ELF-1 (cell line): ENCODE results near the gene TYMP.
A peak's percentile ranks its signal among the peaks of the same experiment; 100 is the strongest.

Experiments
- DNase-seq: peaks from one replicate; pipeline ENCODE4 v3.0.0-alpha.2; 2016; ENCODE audit warnings: low read depth, low spot score

TYMP gene, protein sequence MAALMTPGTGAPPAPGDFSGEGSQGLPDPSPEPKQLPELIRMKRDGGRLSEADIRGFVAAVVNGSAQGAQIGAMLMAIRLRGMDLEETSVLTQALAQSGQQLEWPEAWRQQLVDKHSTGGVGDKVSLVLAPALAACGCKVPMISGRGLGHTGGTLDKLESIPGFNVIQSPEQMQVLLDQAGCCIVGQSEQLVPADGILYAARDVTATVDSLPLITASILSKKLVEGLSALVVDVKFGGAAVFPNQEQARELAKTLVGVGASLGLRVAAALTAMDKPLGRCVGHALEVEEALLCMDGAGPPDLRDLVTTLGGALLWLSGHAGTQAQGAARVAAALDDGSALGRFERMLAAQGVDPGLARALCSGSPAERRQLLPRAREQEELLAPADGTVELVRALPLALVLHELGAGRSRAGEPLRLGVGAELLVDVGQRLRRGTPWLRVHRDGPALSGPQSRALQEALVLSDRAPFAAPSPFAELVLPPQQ

DNA sequence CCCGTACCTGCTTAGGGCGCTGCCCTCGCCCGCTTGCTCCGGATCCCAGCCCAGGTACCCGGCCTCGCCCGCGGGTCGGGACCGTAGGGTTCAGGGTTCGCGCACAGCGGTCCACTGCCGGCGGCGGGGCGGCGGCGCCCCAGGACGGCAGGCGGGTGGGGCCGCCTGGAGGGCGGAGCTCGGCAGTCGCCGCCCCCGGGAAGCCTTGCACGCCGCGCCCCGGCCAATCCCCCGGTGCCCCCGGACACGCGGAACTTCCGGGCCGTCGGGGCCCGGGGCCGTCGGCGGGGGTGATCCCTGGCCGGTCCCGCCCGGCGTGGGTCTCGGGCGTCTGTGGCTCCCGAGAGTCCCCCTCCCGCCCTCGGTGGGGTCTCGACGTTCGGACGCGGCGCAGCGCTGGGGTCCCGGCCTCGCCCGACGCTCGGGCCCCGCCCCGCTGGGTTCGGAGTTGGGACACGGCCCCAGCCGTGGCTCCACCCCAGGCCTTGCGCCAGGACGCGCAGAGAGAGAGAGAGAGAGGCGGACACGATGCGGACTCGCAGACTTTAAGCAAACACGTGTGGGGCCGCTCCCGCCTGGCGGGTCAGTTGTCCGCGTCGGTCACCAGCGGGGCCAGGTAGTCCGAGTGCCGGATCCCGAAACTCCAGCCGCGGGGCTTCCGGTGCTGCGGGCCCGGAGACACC is at the start of gene TYMP:
TSS of gene TYMP (minus strand) at position 116 of the 683 bp plus-strand sequence. CDS start 303 bp downstream, outside the sequence.
- no peak for DNase-seq

DNA sequence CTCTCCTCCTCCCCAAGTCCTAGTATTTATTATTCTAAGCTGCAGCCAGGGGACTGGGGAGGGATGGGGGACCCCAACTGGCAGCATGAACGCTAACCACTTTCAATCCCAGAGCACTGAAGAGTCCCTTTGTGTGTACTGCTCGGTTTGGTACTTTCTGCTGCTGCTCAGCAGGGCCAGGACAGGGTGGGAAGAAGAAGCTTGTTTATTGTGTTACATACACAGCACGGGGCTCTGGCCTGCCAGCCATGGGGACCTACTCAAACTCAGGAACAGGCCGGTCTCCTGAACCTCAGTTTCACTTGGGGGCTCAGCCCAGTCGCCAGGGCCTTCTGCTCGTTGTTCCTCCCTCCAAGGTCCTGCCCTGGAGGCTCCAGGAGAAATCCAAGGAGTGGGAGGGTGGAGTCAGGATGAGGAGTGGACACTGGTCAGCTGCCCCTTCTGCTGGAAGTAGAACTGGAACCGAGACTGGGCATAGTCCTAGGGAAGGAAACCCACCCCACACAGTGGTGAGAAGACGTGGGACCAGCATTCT is 49.0 kb upstream of the TYMP start:
- no peak for DNase-seq

DNA sequence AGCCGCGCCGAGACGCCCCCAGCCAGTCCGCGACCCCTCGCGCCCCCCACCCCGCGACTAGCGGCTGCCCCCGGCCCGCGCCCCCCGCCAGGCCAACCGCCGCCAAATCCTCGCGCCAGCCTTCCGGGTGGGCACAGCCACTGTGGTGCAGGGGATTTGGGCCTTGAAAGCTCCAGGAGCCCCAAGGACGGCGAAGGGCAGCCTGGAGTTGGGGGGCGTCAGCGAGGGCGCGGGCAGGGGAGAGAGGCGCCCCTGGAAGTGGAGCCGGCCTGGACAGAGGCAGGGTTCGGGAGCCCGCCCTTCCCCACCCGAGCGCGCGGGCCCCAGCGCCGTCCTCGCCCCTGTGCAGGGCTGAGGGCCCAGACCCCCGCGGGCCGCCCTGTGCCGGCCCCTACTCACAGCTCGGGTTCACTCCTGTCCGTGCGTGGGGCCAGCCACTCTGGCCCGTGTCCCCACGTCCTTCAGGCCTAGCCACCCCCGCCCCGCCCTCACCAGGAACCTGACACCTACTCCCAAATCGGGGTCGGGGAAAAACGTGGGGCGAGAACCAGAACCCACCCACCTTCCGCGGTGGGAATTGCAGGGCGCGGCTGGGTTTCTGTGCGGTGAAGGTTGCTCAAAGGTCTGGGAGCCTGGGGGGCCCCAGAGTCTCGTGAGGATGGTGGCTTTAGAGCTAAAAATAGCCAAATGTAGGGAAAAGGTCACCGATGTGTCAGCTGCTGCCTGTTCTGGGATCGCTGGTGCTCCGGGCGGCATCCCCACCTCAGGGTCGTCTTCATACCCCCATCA is 48.4 kb upstream of the TYMP start, which contains the start of gene CPT1B:
TSS of gene CPT1B (minus strand) at position 441 of the 789 bp plus-strand sequence. CDS start 512 bp downstream, outside the sequence.
- no peak for DNase-seq

DNA sequence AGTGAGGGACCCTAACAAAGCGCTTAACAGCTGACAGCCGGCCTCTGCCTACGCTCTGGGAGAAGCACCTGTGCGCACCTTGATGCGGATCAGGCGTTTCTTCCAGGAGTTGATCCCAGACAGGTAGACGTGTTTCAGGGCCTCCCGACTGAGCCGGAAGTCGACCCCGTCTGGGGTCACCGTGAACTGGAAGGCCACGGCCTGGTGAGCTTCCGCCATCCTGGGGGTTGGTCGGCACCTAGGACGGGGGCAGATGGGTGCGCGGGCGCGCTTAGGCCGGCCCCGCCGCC is 47.8 kb upstream of the TYMP start:
- DNase-seq: no peak

DNA sequence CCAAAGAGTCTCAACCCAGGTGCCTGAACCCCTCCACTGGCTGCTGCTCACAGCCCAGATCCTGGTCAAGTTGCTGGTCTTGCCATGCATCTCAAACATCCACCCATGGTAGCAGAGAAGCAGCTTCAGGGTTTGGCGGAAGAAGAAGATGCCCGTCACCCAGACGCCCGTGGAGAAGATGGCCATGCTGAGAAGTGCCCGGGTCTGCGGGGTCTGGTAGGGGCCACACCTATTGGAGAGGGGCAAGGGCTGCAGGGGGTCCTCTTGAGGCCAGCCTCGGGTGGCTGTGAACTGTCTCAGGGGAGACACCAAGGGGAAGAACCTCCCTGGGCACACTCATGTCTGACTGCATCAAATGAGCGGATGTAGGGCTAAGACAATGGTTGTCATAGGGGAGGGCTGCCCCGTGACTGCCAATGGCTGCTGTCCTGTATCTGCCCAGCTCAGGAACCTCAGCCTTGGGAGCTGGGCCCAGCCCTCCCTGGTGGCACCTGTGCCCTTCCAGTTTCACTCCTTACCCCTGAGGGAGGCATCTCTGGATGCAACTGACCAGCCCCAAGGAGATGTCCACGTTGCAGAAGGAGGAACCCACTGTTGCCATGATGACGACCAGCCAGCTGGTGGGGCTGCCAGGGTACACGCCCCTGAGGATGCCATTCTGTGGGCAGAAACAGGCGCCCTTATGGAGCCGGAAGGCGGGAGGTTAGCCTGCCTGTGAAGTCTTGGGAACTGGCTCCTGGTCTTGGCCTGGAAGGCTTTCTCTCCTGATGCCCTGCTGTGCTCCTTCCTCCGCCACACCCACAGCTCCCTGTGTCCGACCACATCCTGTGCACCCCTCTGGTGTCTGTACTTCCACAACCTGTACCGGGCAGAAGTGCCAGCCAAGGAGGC is 47.2 kb upstream of the TYMP start:
- no peak for DNase-seq

DNA sequence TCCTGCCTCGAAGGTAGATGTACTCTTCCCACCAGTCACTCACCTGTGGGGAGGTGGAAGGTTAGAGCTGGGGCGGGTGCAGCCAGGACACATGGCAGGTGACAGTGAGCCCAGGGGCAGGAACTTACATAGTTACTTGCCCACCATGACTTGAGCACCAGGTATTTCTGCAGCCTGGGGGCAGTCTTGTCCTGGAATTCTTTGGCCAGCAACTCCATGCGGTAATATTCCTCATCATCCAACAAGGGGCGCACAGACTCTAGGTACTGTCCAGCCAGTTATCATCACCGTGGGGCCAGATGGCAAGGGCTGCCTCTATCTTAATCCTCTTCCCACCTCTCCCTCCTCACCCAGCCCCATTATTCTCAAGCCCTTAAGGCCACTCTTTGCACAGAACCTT is 46.3 kb upstream of the TYMP start:
- peak; percentile 73 for DNase-seq

DNA sequence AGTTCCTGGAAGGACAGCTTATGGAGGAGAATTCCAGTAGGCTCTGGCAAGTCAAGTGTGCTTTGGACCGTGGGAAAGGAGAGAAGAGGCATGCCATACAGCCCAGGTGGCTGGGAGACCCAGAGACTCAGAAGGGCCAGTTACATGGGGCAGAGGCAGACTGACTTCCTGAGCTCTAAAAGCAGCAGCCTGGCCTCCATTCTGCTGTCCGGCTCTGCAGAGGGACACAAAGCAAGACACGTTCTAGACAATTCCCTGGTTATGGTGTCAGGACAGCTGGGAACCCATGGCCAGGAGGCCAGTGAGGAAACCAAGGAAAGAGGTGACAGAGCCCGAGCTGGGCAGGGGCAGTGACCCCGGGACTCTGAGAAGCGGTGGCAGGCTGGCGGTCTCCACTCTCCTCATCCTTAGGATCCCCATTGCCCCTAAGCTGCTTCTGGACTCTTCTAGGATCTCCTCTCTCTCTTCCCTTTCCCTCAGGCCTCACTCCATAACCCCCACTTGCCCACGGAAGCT is 45.7 kb upstream of the TYMP start:
- no peak for DNase-seq

DNA sequence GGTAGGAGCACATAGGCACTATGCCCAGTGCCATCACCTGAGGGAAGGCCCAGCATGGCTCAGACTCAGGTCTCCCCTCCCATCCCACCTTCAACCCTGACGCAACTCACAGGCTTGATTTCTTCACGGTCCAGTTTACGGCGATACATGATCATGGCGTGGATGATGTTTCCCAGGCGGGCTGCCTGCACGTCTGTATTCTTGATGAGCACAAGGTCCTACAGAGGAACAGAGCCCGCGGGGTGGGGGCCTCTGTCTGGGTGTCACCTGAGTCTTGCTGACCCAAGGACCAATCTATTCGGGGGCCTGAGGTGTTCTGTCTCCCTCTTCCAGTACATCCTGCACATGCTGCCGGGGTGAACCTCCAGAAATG is 44.6 kb upstream of the TYMP start:
- no peak for DNase-seq

DNA sequence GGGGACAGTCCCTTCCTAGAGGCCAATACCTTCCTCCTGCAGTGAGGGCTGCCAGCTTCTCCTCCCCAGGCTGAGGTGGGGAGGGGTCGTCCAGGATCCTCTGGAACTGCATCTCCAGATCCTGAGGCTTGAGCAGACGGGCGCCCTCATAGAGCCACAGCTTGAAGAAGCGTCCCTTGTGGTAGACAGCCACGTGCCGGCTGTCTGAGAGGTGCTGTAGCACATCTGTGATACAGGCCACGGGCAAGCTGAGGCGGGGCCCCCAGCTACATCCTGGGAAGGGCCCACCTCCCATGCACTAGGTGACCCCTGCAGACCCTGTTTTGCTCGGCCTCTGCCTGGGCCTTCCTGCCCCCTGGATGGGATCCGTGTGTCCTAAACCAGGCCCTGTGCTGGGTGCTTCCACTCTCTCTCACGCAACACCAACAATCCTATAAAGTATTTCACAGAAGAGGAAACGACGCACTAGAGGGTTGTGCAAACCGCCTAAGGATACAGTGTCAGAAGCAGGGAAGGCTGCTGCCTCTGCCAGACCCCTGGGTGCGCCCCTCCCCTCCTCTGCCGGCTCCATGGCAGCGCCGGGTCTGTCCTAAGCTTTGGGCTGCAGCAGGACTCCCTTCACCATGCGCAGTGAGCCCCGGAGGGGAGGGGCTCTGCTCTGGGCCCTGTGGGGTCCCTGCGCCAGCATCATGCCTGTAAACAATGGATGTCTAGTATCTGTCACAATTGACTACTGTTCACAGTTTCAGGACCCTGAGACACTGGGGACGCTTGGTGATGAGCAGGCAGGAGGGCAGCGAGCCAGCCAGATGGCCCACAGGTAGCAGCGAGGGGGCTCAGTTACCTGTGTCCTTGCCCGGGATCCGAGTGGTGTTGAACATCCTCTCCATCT is 43.9 kb upstream of the TYMP start:
- DNase-seq: no peak

DNA sequence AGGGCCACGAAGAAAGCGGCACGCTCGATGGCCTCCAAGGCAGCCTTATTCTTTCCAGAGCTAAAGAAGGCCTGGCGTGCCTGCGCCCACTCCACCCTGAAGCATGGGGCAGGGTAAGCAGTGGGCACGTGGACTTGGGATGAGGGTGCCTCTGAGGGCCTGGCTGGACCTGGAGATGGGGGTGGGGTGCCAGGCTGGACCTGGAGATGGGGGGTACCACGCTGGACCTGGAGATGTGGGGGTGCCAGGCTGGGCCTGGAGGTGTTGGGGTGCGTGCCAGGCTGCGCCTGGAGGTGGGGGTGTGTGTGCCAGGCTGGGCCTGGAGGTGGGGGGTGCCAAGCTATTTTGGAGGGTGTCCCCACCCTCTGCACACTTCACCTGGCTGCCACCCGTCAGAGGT is 43.2 kb upstream of the TYMP start:
- no peak for DNase-seq

DNA sequence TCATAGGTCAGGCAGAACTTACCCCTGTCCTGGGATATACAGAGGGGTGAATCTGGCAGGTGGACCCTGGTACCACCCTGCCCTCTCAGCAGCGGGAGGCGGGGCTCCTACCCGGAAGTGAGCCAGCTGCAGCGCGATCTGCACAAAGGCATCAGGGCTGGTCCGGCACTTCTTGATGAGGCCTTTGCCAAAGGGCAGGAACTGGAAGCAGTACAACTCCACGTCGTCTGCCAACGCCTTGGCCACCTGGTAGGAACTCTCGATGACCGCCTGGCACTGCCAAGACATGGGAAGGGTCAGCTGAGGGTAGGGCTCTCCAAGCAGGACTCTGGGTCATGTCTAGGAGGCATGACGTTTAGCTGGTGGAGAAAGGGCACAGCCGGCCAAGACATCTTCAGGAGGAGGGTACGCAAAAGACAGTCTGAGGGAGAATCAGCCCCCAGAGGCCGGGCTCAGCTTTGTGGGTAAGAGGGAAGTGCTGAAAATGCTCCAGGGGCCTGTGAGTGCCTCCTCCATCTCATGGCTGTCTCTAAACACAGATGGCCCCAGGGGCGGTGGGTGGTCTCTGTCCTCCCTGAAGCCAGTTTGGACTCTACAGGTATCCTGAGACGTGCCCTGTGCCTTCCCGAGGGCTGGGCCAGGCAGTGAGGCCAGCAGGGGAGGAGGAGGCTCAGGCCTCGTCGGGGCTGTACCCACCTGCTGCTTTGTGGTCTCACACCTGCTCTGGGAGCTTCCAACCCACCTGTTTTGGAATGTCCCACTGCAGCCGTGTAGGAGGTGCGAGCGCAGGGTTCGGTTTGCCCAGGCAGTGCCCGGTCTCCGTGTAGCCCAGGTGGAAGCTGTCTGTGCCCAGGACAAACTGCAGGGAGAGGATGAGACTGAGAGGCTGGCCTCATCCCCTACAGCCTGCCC is 41.7 kb upstream of the TYMP start:
- no peak for DNase-seq

DNA sequence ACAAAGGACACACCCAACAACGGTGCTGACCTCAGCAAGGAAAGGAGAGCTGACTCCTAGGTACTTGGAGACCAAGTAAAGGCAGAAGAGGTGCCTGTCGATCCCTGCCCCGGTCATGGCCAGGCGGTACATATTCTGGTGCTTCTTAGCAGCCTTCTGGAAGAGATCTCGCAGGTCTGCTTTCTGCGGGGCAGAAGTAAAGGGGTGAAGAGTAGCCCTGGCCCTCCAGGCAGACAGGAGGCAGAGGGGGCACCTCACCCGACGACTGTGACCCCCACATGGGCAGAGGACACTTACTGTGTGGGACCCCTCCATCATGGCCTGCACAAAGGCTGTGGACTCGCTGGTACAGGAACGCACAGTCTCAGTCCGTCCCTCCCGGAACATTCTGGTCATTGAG is 41.0 kb upstream of the TYMP start:
- DNase-seq: no peak

DNA sequence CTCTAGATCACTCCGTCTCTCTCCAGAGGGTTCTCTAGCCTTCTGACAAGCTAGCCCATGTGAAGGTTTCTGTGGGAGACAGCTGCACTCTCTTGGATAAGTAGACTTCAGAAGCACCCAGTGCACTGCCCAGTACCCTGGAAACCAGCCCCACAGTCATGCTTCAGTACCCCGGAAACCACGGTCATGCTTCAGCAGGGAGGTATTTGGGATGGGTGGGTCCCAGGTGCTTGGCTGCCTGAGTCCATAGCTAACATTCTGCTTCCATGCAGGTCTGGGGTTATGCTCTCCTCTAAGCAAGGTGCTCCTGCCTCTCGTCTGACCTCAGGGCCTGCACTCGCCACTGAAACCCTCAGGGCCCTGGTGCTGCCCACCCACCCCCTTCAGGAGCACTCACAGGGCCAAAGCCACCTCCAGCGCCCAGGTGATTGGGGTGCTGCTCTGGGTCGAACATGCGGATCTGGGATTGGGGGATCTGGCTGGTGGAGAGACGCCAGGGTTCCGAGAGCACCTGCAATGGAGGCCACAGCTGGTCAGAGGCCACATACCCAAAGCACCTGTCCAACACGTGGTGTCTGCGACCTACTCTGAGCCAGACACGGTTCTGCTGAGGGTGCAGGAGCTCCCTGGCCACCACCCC is 40.2 kb upstream of the TYMP start:
- DNase-seq: no peak

DNA sequence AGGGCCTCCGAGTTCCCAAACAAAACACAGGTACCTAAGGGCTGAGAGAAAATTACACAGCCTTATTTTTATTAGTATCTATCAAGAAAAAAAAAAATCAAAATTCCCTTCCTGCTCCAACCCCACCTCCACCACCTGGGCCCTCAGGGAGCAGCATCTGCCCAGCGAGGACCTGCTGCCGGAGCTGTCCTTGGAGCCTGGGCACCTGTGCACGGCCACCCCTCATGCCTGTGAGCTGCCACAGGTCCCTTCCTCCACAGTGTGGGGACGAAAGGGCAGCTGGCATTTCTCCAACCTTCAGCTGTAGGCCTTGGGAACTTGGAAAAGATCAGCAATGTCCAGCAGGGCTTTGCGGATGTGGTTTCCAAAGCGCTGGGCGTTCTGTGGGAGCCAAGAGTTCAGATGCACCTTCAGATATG is 39.2 kb upstream of the TYMP start:
- DNase-seq: no peak

DNA sequence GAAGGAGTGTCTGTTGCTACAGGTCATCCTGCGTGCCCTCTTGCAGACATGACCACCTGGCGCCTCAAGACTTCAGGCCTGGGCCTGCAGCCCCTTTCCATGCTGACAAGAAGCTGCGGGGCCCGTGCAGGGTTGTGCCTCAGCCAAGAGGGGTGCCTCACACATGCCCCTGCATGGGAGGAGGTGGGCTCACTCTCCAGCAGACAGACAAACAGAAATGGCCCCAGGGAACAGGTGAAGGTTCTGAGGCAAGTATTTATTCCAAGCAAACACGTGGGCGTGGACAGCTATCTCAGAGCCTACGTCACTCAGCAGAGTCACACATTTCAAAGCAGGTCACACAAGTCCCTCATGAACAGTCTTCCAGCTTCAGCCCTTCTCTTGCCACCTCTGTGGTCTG is 38.8 kb upstream of the TYMP start:
- DNase-seq: no peak

DNA sequence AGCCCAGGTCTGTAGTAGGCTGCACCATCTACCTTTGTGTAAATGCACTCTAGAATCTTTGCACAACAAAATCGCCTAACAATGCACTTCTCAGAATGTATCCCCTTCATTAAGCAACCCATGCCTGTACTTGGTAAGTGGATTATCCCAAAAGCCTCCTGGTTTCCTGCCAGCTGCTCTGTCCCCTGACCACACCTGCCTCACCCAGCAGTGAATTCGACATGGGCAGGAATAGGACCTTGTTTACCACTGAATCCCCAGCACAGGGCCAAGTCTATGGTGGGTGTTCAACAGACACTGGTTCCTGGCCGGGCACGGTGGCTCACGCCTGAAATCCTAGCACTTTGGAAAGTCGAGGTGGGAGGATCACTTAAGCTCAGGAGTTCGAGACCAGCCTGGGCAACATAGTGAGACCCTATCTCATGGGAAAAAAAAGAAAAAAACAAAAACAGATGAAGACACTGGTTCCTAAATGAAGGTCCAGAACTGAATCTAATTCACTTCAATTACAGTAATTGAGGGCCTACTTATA is 38.0 kb upstream of the TYMP start:
- no peak for DNase-seq

DNA sequence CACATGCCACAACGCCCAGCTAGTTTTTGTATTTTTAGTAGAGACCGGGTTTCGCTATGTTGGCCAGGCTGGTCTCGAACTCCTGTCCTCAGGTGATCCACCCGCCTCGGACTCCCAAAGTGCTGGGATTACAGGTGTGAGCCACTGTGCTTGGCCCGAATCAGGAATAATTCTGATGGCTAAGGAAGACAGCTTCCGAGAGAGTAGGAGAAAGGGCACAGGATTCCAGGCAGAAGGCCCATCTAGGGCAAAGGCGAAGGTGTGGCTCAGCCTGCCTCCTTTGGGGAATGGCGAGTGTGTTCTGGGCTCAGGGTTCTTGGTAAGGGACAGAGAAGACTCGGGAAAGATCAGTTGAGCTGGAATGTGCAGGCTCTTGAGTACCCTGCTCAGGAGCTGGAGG is 34.5 kb upstream of the TYMP start:
- DNase-seq: no peak
